GM19372 (cell line): ENCODE data around the gene FEZ2.
"Not testable (repeated sequence)": the region's sequence is repeated elsewhere in the genome, so short reads cannot be mapped to it uniquely, and the experiment has no call there.

ENCODE experiments used
- ATAC-seq: cut with Tn5 transposase; IDR thresholded peaks from one replicate; pipeline ENCODE4 v1.9.1; 2021; ENCODE audit warnings: mild to moderate bottlenecking, low read depth, moderate library complexity; ENCODE audit not compliant: unreplicated experiment

Gene FEZ2, protein sequence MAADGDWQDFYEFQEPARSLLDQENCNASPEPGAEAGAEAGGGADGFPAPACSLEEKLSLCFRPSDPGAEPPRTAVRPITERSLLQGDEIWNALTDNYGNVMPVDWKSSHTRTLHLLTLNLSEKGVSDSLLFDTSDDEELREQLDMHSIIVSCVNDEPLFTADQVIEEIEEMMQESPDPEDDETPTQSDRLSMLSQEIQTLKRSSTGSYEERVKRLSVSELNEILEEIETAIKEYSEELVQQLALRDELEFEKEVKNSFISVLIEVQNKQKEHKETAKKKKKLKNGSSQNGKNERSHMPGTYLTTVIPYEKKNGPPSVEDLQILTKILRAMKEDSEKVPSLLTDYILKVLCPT

DNA sequence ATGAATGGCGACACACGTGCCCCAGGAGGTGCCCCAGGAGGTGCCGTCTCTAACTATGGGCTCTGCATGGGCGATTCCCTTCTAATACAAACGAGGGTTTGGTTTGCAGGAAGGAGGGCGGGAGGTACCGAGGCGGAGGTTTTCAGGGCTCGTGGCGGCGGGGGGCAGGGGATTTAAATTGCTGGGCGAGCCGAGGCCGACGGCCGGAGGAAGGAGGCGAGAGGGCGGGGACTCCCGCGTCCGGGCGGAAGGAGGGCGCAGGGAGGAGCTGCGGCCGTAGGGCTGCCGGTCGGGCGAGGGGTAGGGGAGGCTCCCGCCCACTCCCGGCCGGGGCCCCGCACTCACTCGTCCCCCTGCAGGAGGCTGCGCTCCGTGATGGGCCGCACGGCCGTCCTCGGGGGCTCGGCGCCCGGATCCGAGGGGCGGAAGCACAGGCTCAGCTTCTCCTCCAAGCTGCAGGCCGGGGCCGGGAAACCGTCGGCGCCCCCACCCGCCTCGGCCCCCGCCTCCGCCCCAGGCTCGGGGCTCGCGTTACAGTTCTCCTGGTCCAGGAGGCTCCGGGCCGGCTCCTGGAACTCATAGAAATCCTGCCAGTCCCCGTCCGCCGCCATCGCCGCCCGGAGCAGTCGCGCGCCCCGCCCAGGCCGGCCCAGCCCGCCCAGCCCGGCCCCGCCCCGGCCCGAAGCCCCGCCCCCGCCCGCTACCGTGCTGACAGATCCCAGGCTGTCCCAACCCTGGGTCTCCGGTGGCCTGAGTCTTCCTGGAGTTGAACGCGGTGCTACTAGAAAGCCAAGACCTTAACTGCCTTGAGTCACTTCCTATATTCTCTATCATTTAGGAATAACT is at the start of gene FEZ2:
TSS of gene FEZ2 (minus strand) at position 637 of the 846 bp plus-strand sequence. CDS start at position 611, 26 bp downstream.
- peak; percentile 97 for ATAC-seq

DNA sequence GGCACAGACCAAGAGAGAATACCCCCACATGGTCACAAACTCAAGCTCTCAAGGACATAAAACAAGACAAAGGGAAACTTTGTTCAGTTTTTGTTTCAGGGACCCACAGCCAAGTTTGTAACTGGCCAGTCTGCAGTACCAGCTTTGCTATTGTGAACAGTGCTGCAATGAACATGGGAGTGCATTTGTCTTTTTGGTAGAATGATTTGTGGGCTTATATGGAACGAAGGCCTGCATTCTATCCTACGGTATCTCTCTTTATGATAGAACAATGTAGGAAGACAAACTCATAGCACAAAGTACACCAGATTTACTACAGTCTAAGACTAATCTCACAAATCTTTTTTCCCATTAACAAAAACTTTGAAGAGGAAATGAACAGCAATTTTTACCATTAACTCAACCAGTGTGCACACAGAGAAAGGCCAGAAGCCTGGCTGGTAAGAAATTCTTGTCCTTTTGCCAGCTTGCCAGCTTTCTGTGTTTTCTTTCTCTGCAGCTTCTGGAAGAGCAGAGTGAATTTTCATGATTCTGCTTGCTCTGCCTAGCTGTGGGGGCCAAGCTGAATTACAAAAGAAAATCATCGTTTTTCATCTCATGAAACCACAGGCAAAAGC is 37.1 kb upstream of the FEZ2 start:
- no peak for ATAC-seq

DNA sequence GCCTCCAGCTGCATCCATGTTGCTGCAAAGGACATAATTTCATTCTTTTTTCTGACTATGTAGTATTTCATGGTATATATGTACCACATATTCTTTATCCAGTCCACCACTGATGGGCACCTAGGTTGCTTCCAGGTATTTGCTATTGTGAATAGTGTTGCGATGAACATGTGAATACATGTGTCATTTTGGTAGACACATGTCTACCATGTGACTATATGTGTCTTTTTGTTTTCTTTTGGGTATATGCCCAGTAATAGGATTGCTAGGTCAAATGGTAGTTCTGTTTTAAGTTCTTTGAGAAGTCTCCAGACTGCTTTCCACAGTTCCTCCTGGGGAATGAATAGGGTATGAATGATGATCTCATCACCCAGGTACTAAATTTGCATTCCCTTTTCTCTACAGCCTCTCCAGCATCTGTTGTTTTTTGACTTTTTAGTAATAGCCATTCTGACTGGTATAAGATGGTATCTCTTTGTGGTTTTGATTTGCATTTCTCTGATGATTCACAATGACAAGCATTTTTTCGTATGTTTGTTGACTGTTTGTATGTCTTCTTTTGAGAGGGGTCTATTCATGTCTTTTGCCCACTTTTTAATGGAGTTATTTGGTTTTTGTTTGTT is 35.6 kb upstream of the FEZ2 start:
- ATAC-seq, result no peak

DNA sequence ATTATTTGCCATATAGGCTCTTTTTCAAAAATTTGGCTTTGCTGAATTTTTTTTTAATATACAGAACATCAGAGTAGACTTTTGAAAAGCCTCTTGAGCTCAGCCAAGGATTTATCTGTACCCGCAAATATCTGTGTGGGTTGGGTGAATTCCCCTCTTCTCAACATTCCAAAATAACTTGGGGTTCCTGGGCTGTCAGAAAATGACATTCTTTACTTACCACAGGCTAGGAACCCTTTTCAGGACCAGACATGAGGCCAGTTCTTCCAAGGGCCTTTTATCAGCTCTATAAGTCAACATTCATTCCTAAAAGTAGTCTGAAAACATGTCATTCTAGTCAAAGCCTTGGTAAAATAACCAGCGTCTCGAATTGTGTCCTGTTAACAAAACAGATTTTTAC is 28.8 kb upstream of the FEZ2 start:
- no peak for ATAC-seq

DNA sequence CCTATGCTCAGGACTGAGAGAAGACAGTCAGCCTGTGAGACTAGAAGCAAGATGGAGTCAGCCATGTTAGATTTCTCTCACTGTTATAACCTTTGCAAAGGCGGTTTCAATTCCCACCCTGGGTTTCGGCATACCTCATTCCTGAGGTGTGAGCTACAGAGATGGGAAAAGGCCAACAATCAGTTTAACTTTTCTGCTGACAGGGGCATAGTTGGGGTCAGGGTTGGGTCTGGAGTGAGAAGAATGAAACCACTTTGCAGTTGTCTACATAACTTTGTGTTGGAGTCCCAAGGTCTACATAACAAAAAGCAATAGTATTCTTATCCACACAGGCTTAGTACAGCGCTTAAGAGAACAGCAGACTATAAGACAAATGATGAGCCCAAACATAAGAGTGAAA is 28.1 kb upstream of the FEZ2 start:
- ATAC-seq, result no peak

DNA sequence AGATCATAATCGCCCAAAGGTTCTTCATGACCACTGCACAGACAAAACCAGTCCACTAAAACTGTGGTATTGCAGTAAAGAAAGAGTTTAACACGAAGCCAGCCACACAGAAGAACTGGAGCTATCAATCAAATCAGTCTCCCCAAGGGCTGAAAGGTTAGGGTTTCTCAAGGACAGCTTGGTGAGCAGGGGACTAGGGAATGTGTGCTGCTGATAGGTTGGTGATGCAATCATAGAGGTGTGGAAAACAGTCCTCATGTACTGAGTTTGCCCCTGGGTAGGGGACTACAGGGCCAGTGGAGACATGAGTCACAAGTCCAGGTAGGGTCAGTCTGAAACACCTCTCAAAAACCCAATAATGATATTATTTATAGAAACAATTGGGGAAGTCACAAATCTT is 27.3 kb upstream of the FEZ2 start:
- ATAC-seq, result no peak

DNA sequence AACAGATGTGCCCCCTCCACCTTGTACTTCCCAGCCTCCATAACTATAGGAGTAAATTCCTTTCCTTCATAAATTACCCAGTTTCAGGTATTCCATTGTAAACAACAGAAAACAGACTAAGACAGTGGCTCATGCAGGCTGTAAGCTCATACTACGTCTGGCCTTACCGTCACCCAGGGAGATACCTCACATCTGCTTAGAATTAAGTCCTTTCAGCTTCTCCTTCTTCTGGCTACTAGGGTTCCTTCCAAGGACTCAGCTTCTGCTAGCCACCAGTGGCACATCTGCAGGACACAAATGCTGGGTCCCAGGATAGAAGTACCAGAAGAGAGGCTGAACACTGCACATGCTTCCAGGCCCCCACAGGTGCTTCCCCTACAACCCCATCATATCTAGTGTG is 22.4 kb upstream of the FEZ2 start:
- ATAC-seq, result no peak

DNA sequence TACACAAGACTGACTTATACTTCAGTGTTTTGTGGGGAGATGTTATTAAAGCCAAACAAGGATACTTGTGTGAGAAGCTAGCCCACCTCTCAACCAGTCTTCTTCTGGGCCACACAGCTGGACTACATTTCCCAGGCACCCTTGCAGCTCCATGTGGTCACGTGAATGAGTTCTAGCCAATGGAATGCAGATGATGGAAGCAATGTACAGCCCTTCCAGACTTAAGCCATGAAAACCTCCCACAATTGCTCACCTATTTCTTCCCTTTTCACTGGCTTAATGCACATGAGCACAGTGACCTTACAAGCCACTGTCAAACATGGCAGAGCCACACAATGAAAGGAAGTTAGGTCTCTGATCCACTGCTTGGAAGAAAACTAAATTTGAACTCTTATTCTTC is 20.4 kb upstream of the FEZ2 start:
- peak; percentile 86 for ATAC-seq

DNA sequence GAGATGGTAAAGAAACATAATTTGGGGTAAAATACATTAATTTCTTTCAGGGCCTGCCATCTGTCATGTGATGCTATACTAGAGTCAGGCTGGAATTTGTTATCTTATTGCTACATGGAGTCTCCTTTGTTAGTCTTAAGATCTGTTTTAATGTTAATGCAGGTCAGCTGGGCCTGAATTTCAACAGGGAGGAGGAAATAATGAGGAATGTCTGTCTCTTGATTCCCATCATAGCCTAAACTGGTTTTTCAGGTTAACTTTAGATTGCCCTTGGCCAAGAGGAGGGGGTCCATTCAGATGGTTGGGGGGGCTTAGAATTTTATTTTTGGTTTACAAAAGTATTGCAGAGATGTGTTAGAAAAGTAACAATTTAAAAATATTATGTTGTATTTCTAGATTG is 19.0 kb upstream of the FEZ2 start:
- ATAC-seq, result no peak

DNA sequence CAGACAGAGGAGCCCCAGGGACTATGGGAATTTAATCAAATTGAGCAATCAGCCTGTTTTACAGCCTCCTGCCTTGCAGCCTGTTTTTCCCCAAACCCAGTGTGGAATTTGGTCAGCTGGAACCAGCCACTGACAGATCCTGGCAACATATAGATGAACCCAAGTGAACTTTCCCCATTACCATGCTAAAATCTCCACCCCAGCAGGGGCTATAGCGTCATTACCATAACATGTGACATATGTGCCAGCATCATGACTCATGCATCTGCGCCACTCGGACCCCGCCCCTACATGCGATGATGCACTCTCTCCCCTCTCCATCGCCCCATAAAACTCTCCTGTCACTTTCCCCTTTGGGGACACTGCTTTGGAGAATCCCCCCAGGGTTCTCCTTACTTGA is 17.3 kb upstream of the FEZ2 start:
- no peak for ATAC-seq

DNA sequence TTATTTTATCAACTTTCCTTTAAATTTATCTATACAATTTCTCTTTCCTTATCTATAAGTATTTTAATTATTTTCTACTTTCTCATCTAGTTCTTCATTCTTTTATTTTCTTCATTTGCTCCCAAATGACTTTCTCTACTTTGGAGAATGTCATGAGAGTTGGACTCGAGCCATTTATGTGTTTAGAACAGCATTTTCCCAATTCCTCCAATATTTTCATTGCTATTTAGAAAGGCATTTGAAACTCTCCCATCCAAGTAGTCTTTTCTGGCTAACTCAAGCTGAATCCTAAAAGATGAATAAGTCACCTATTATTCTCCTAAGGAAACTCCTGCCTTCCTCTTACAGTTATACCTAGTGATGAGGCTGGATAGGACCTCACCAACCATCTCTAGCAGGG is 15.8 kb upstream of the FEZ2 start:
- no peak for ATAC-seq

DNA sequence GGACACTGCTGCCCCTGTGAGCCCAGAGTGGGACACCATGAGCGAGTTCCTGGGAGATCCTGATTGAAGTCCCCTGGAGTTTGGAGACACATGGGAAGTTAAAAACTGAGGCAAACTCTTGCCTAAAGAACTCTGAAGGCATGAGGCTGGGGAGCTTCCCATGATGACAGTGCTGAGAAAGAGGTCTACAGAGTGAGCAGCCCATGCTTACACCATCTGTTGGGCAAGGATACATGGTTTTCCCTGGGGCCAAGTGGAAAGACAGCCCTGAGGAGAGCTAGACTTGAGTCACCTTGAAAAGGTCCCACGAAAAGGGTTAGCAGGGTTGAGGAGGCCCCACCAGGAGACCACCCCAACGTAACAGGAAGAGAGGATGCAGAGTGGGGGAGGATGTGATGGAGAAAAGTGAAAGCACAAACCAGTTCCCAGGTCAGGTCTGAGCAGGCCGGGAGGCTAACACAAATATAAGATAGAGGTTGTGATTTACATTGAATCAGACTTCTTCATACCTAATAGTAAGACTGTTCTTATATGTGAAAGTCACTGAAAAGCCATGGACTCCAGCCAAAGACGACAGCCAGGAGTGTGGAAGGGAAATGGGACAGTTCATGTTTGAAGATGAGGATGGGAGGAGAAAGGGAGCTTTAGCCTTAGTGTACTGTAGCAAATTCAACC is 13.5 kb upstream of the FEZ2 start:
- ATAC-seq, result no peak

DNA sequence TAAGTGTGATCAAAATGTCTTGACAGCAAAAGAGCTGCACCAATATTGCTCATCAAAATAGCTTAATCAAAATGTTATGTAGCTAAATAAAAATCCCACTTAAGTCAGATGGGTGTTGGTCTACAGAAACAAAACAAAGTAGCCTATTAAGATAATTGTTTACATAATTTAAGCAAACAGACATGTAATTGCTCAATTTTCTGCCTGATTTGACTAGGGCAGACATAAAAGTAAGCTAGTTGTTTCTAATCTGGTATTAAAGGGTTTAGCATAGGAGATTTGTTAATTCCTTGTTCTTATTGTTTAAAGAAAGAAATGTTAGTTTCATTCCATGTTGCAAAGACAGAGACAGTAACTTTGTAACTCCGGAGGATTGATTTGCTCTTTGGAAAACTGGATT is 11.5 kb upstream of the FEZ2 start:
- no peak for ATAC-seq

DNA sequence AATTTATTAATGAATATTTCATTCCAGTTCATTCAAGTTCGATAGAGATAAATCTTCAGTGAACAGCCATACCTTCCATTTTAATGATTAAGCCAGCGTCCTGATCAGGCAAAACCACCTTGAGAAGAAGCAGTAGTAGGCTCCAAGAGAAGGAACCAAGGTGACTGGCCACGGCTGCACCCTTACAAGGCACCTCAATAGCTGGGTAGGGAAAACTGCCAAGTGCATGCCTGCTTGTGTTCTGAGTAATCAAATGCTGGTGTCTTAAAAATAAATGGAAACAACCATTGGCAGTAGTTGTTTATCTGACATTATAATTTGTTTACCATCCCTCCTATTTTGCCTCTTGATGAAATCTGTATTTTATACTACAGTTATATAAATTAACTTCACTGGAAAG is 10.0 kb upstream of the FEZ2 start:
- ATAC-seq, result no peak

DNA sequence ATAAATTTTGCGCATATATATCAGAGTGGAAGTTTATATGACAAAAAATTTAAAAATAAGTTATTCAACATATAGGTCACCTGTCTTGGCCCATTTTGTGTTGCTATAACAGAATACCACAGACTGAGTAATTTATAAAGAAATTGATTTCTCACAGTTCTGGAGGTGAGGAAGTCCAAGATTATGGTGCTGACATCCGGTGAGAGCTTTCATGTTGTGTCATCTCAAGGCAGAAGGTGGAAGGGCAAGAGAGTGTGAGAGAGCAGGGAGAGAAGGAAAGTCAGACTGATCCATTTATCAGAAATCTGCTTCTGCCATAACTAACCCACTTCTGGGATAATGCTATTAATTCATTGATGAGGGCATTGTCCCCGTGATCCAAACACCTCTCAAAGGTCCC is 9.0 kb upstream of the FEZ2 start:
- ATAC-seq, result no peak

DNA sequence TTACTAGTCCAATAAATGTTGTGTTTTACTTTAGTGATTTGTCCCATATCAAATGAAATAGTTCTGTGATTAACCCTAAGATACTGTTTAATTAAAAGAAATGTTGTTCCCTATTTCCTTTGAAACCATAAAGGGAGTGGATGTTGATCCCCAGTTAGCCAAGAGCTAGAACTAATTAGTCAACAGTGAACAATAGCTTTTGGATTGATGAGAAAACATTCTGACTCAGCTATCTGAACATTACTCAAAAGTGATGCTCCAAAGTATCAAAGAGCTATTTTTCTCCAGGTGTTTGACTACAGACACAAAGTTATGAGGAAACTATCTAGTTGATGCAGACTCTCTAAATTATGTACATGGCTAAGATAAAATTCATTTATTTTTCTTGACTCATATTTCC is 7.3 kb upstream of the FEZ2 start:
- no peak for ATAC-seq

DNA sequence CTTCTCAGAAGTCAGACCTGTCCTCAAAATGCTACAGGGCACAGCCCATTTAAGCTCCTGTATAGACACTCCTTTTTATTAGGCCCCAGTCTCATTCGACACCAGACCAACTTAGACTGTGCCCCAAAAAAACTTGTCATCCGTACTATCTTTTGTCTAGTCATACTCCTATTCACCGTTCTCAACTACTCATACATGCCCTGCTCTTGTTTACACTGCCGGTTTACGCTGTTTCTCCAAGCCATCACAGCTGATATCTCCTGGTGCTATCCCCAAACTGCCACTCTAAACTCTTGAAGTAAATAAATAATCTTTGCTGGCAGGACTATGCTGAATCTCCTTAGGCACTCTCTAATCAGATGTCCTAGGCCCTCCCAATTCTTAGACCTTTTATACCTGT is 5.7 kb upstream of the FEZ2 start:
- ATAC-seq, result not testable (repeated sequence)

DNA sequence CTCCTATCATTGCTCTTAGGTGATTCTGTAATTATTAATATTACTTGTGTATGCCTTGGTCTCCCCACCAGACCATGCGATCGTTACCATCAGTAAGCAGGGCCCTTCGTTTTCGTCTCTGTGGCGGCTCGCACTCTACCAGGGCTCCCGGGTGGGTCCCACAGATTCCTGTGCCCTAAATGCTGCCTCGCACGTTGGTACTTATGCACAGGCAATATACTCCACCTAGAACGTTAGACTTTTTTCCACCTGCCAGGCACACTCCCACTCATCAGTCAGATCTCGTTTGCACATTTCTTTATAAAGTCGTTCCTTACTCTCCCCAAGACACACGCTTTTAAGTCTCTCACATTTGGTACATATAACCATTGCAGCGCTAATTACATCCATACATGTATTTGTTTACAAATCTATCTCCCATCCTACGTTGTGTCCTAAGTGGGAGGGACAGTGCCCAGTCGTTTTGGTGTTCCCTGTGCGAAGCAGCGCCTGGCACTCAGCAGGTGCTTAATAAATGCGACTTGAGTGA is 901 bp downstream of the FEZ2 start:
- ATAC-seq, result no peak

DNA sequence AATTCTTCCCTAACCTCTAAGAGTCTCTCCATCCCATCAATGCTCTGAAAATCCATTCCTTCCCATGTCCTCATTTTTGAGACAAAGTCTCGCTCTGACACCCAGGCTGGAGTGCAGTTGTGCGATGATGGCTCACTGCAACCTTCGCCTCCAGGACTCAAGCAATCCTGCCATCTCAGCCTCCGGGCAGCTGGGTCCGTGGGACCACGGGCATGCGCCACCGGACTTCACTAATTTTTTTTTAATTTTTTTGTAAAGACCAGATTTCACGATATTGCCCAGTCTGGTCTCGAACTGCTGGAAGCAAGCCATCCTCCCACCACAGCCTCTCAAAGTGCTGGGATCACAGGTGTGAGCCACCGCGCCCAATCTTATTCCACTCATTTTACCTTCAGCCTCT is 1.6 kb downstream of the FEZ2 start:
- ATAC-seq, result no peak

DNA sequence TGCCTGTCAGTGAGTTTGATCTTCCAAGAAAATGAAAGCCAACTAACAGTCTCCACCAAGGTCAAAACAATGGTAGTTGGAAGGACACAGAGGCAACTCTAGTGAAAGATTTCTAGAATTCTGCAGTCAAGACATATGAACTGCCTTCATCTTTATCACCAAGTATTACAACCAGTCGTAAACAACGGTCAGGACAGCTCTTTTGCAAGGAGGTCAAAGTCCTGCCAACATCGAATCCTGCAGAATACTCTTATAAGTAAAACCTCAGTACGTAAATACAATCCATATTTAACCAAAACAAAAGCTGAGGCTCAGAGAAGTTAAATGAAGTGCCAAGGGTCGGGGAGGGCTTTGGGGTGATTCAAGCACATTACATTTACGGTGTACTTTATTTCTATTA is 3.1 kb downstream of the FEZ2 start:
- no peak for ATAC-seq
